Peyer's patch (tissue), 4 donors: Measurements from ENCODE around the gene SLC30A4.

ENCODE experiments used
- POLR2A ChIP-seq, 2 donors: fragments of 450-650 bp; IDR thresholded peaks; one replicate each; pipeline ENCODE4 v1.5.1; 2017; ENCODE audit warnings: antibody characterized with exemption in 2 of 2, mild to moderate bottlenecking in 2 of 2, moderate library complexity in 2 of 2
- TF ChIP-seq, protein P1 (sequence below), 6 experiments: fragments of 450-650 bp in 4 of 6; fragments of 200-600 bp in 2 of 6; sonication (generic) in 1 of 6; IDR thresholded peaks; one replicate each; pipeline ENCODE4 v1.5.1; 2017 to 2019; ENCODE audit warnings: antibody characterized with exemption in 6 of 6, mild to moderate bottlenecking in 3 of 6, moderate library complexity in 1 of 6

DNA sequence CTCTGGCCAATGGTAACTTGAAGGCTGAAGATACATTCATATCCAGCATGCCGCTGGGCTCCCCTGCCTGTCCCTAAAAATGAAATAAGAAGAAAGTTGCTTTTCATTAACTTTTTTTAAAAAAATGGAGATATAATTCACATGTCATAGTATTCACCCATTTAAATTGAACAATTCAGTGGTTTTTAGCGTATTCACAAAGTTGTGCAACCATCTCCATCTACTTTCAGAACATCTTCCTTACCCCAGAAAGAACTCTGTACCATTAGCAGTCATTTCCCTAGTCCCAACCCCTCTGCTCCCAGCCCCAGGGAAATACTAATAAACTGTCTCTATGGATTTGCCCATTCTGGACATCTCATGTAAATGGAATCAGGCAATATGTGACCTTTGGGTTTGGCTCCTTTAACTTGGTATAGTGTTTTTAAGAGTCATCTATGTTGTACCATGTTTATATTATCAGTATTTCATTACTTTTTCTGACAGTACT, 88.4 kb downstream of the SLC30A4 start:
- TF ChIP-seq, protein P1, sequence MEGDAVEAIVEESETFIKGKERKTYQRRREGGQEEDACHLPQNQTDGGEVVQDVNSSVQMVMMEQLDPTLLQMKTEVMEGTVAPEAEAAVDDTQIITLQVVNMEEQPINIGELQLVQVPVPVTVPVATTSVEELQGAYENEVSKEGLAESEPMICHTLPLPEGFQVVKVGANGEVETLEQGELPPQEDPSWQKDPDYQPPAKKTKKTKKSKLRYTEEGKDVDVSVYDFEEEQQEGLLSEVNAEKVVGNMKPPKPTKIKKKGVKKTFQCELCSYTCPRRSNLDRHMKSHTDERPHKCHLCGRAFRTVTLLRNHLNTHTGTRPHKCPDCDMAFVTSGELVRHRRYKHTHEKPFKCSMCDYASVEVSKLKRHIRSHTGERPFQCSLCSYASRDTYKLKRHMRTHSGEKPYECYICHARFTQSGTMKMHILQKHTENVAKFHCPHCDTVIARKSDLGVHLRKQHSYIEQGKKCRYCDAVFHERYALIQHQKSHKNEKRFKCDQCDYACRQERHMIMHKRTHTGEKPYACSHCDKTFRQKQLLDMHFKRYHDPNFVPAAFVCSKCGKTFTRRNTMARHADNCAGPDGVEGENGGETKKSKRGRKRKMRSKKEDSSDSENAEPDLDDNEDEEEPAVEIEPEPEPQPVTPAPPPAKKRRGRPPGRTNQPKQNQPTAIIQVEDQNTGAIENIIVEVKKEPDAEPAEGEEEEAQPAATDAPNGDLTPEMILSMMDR (IDR thresholded peaks at IDR 0.05) = no peak
- TF ChIP-seq POLR2A (IDR thresholded peaks at IDR 0.05) = no peak
